Lower leg skin (tissue), 4 donors: ENCODE measurements around the gene SRRM2. TPM values are rescaled to one million over a fixed set of nuclear protein-coding genes. Genes with fewer than 3 reads are reported as not detected.
A peak's percentile ranks its signal among the peaks of the same experiment; 100 is the strongest.

Experiments
- DNase-seq, 2 donors: peaks; one replicate each; pipeline ENCODE4 v3.0.0-alpha.2; 2019; ENCODE audit warnings: low spot score in 2 of 2
- H3K4me3 ChIP-seq: fragments of 200-600 bp; sonication (generic); 2 replicates; pipeline ENCODE4 v1.5.1; 2017; ENCODE audit warnings: mild to moderate bottlenecking, low read depth; ENCODE audit not compliant: poor library complexity, severe bottlenecking
- POLR2A ChIP-seq, 2 donors: fragments of 450-650 bp; IDR thresholded peaks; one replicate each; pipeline ENCODE4 v1.6.1; 2016 to 2017; ENCODE audit warnings: antibody characterized with exemption in 2 of 2, mild to moderate bottlenecking in 1 of 2, moderate library complexity in 1 of 2
- WGBS, 2 donors: methylation state at CpG; one replicate each; pipeline ENCODE4 v1.1.5; 2018; 5-methylcytosine and 5-hydroxymethylcytosine counted together
- intact Hi-C: fragments of 100-400 bp; cut with DNase I; formaldehyde crosslinking; loops from one replicate; pipeline ENCODE4 v1.15.0; 2023; ENCODE audit warnings: low total_unique reads
- total RNA-seq, 4 donors: library from RNA; depleted of rRNA; stranded (reverse); fragments of >200 nt; gene quantifications; one replicate each; pipeline ENCODE4 v1.1.0, GENCODE V29; 2016
- TF ChIP-seq, protein P1 (sequence below), 3 donors: fragments of 450-650 bp; IDR thresholded peaks; one replicate each; pipeline ENCODE4 v1.5.1; 2016; ENCODE audit warnings: antibody characterized with exemption in 3 of 3, mild to moderate bottlenecking in 3 of 3, moderate library complexity in 2 of 3

The SRRM2 gene
- total RNA-seq, 4 donors from 2014 or later = 257 to 830 (median 272) TPM

DNA sequence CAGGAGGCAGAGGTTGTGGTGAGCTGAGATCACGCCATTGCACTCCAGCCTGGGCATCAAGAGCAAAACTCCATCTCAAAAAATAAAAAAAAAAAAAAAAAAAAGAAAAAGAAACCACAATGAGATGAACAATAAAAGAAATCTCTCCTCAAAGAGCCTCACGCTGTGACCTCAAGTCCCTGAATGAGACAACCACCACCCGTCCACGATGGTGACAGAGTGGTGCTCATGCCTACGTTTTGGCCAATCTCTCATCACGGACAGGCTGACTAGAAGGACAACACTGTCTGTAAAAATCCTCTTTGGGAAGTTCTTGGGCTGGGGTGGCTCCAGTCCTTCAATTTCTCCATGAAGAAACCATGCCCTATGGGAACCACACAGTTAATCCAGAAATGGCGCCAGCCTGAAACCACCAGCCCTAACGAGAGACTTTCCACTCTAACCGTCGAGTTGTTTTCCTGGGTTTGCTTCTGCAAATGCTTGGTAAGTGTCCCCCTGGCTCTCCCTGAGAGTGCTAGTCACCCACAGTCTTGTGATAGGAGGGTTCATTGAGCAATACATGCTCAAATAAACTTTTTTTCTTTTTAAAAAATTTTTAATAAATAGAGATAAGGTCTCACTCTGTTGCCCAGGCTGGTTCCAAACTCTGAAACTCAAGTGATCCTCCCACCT is 17.5 kb upstream of the SRRM2 start:
- DNase-seq = no peak
- WGBS, 2 donors = 73 to 77% methylated on average over 10 of the region's 10 CpGs
- TF ChIP-seq, protein P1, sequence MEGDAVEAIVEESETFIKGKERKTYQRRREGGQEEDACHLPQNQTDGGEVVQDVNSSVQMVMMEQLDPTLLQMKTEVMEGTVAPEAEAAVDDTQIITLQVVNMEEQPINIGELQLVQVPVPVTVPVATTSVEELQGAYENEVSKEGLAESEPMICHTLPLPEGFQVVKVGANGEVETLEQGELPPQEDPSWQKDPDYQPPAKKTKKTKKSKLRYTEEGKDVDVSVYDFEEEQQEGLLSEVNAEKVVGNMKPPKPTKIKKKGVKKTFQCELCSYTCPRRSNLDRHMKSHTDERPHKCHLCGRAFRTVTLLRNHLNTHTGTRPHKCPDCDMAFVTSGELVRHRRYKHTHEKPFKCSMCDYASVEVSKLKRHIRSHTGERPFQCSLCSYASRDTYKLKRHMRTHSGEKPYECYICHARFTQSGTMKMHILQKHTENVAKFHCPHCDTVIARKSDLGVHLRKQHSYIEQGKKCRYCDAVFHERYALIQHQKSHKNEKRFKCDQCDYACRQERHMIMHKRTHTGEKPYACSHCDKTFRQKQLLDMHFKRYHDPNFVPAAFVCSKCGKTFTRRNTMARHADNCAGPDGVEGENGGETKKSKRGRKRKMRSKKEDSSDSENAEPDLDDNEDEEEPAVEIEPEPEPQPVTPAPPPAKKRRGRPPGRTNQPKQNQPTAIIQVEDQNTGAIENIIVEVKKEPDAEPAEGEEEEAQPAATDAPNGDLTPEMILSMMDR (IDR thresholded peaks at IDR 0.05) = no peak
- no peak for TF ChIP-seq POLR2A (IDR thresholded peaks at IDR 0.05)
- no peak overlapping the region for H3K4me3 ChIP-seq
- intact Hi-C loops = no loop called here

GRCh38 chr16:2736476-2737237 is 15.8 kb upstream of the SRRM2 start:
- WGBS, 2 donors = 93 to 94% methylated on average over 11 of the region's 11 CpGs
- intact Hi-C loops = no loop called here
- TF ChIP-seq, protein P1 (IDR thresholded peaks at IDR 0.05) = no peak
- no peak for TF ChIP-seq POLR2A (IDR thresholded peaks at IDR 0.05)
- DNase-seq = peak in 1 of 2 donors; percentile 79
- no peak overlapping the region for H3K4me3 ChIP-seq

DNA sequence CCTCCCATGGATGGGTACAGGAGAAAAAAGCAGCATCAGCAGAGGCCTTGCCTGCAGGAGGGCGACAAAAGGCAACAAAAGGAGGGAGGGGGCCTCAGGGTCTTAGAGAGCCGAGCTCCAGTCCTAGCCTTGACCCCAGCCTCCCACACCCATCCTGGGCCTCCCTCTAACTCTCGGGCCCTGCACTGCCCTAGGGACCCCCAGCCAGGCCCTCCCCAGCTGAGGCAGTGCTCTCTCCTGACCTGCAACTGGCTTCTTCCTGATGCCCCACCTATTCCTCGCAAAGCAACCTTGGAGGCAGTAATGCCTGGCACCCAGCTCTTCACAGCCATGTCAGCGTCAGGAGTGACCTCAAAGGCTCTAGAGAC is 15.2 kb upstream of the SRRM2 start:
- no peak overlapping the region for H3K4me3 ChIP-seq
- intact Hi-C loops = no loop called here
- TF ChIP-seq POLR2A (IDR thresholded peaks at IDR 0.05) = no peak
- TF ChIP-seq, protein P1 (IDR thresholded peaks at IDR 0.05) = no peak
- DNase-seq = no peak
- WGBS, 2 donors = 82 to 92% methylated on average over 5 of the region's 5 CpGs

DNA sequence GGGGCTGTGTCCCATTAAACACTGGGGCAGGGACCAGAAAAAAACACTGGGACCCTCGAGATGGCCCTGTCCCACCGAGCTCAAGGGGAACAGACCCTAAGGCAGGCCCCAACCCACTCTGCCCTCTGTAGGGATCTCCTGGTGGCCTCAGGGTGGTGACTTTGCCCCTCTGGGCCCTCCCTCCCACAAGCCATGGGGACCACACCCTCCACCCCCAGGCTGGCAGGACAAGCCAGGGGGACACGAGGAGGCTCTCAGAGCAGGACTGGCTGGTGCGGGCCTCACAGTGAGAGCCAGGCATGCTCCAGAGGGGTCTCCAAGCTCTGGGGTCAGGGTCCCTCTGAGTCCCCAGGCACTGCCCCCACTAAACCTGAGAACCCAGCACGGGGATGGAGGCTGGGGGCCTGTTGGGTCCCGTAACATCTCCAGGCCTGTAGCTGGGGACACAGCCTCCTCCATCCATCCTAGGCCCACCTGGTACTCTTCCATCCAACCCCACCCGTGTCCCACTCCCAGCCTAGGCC is 14.5 kb upstream of the SRRM2 start:
- H3K4me3 ChIP-seq = no peak overlapping the region
- TF ChIP-seq POLR2A (IDR thresholded peaks at IDR 0.05) = no peak
- TF ChIP-seq, protein P1 (IDR thresholded peaks at IDR 0.05) = no peak
- 70 to 91% methylated on average over 4 to 7 of the region's 7 CpGs for WGBS, 2 donors
- DNase-seq = no peak
- intact Hi-C loops = no loop called here

- no peak for DNase-seq
- H3K4me3 ChIP-seq = no peak overlapping the region
- intact Hi-C loops = no loop called here
- 71% methylated on average over 4 of the region's 5 CpGs; no CpG with 5 or more reads in 1 of the 2 donors for WGBS, 2 donors
- TF ChIP-seq, protein P1 (IDR thresholded peaks at IDR 0.05) = no peak
- no peak for TF ChIP-seq POLR2A (IDR thresholded peaks at IDR 0.05)
Measured at GRCh38 chr16:2738615-2739014, 13.8 kb upstream of the SRRM2 start.
